Glutamatergic neuron (in vitro differentiated cells): ENCODE measurements around the gene PIK3C2B. TPM values are rescaled to one million over a fixed set of nuclear protein-coding genes. Genes with fewer than 3 reads are reported as not detected.

Source experiments
- DNase-seq: peaks from one replicate; pipeline ENCODE4 v3.0.0; 2022
- H3K27ac Mint-ChIP-seq: one replicate; pipeline ENCODE4 v1.8.0; 2020; ENCODE audit warnings: mild to moderate bottlenecking, mixed read lengths, inconsistent platforms; ENCODE audit not compliant: unreplicated experiment
- H3K27me3 Mint-ChIP-seq: one replicate; pipeline ENCODE4 v1.8.0; 2020; ENCODE audit warnings: mild to moderate bottlenecking, moderate library complexity, mixed read lengths, inconsistent platforms; ENCODE audit not compliant: unreplicated experiment
- H3K36me3 Mint-ChIP-seq: one replicate; pipeline ENCODE4 v1.8.0; 2020; ENCODE audit warnings: mild to moderate bottlenecking, mixed read lengths, inconsistent platforms; ENCODE audit not compliant: unreplicated experiment
- H3K4me1 Mint-ChIP-seq: one replicate; pipeline ENCODE4 v1.8.0; 2020; ENCODE audit warnings: mild to moderate bottlenecking, low read depth, mixed read lengths, inconsistent platforms; ENCODE audit not compliant: unreplicated experiment
- H3K4me3 Mint-ChIP-seq: one replicate; pipeline ENCODE4 v1.8.0; 2020; ENCODE audit warnings: mild to moderate bottlenecking, mixed read lengths, inconsistent platforms; ENCODE audit not compliant: unreplicated experiment
- H3K9me3 Mint-ChIP-seq: one replicate; pipeline ENCODE4 v1.8.0; 2020; ENCODE audit warnings: mild to moderate bottlenecking, moderate library complexity, mixed read lengths, inconsistent platforms; ENCODE audit not compliant: unreplicated experiment
- CTCF ChIP-seq: fragments of 200-600 bp; sonication (generic); IDR thresholded peaks from one replicate; pipeline ENCODE4 v1.5.0; 2021; ENCODE audit not compliant: partially characterized antibody, unreplicated experiment
- total RNA-seq: library from RNA; stranded (reverse); fragmentation: NEBNext Ultra II Directional; extraction: Animal tissue kit (Norgen Biotek cat#: 25700); gene quantifications from one replicate; pipeline ENCODE4 v1.2.1, GENCODE V29; 2021; ENCODE audit not compliant: unreplicated experiment

The PIK3C2B gene
- total RNA-seq, 1 donor from 2014 or later, result 156 TPM

- peaks cover 13% of the 10 kb centered on the region for H3K36me3 Mint-ChIP-seq
- no peak for TF ChIP-seq CTCF
- DNase-seq, result peak; percentile 62
- peak overlapping the region; percentile 98 for H3K27ac Mint-ChIP-seq
- H3K4me1 Mint-ChIP-seq, result peaks cover 51% of the 10 kb centered on the region
- H3K4me3 Mint-ChIP-seq, result peak overlapping the region; percentile 63
- peaks cover 21% of the 10 kb centered on the region for H3K27me3 Mint-ChIP-seq
- H3K9me3 Mint-ChIP-seq, result peaks cover 27% of the 10 kb centered on the region
These were observed 39.4 kb downstream of the PIK3C2B start for GRCh38 chr1:204455063-204455830.

- Mint-ChIP-seq H3K9me3 (peaks cover 27% of the 10 kb centered on the region), H3K27ac (peak overlapping the region; percentile 98), H3K4me1 (peaks cover 49% of the 10 kb centered on the region), H3K36me3 (peaks cover 12% of the 10 kb centered on the region), H3K4me3 (peak overlapping the region; percentile 49), H3K27me3 (peaks cover 20% of the 10 kb centered on the region)
- DNase-seq, result no peak
- no peak for TF ChIP-seq CTCF
These were observed 40.1 kb downstream of the PIK3C2B start for GRCh38 chr1:204454476-204454875.

GRCh38 chr1:204453141-204453772 lies 41.3 kb downstream of the PIK3C2B start:
- TF ChIP-seq CTCF, result no peak
- Mint-ChIP-seq H3K9me3 (peaks cover 28% of the 10 kb centered on the region), H3K27me3 (peaks cover 23% of the 10 kb centered on the region), H3K4me3 (peak overlapping the region; percentile 26), H3K4me1 (peaks cover 48% of the 10 kb centered on the region), H3K27ac (no peak overlapping the region), H3K36me3 (peaks cover 12% of the 10 kb centered on the region)
- DNase-seq, result no peak

- no peak for TF ChIP-seq CTCF
- no peak overlapping the region for H3K4me3 Mint-ChIP-seq
- peak overlapping the region; percentile 38 for H3K27ac Mint-ChIP-seq
- H3K9me3 Mint-ChIP-seq, result peaks cover 35% of the 10 kb centered on the region
- peaks cover 24% of the 10 kb centered on the region for H3K27me3 Mint-ChIP-seq
- DNase-seq, result no peak
- peaks cover 43% of the 10 kb centered on the region for H3K4me1 Mint-ChIP-seq
- peaks cover 12% of the 10 kb centered on the region for H3K36me3 Mint-ChIP-seq
These were observed 43.1 kb downstream of the PIK3C2B start for GRCh38 chr1:204451352-204452124.
